Parathyroid adenoma (tissue), 2 donors: Measurements from ENCODE around the gene KCNA4.
"Not testable (repeated sequence)": the region's sequence is repeated elsewhere in the genome, so short reads cannot be mapped to it uniquely, and the experiment has no call there.

Source experiments
- H2AFZ ChIP-seq: fragments of 300-600 bp; sonication (generic); one replicate; pipeline ENCODE4 v1.7.0; 2017; ENCODE audit warnings: antibody characterized with exemption, mild to moderate bottlenecking
- H3K27ac ChIP-seq: fragments of 300-600 bp; sonication (generic); one replicate; pipeline ENCODE4 v1.7.0; 2017
- H3K27me3 ChIP-seq: fragments of 300-600 bp; sonication (generic); one replicate; pipeline ENCODE4 v1.7.0; 2017; ENCODE audit warnings: low read length; ENCODE audit not compliant: control insufficient read depth, insufficient read depth
- H3K36me3 ChIP-seq: fragments of 300-600 bp; sonication (generic); one replicate; pipeline ENCODE4 v1.7.0; 2017; ENCODE audit warnings: low read length; ENCODE audit not compliant: control insufficient read depth, insufficient read depth
- H3K4me1 ChIP-seq: fragments of 300-600 bp; sonication (generic); one replicate; pipeline ENCODE4 v1.7.0; 2017; ENCODE audit warnings: control low read depth
- H3K4me2 ChIP-seq: fragments of 300-600 bp; sonication (generic); one replicate; pipeline ENCODE4 v1.7.0; 2017; ENCODE audit warnings: low read length
- H3K4me3 ChIP-seq: fragments of 300-600 bp; sonication (generic); one replicate; pipeline ENCODE4 v1.7.0; 2017; ENCODE audit warnings: low read depth, low read length
- H3K79me2 ChIP-seq: fragments of 300-600 bp; sonication (generic); one replicate; pipeline ENCODE4 v1.7.0; 2017; ENCODE audit warnings: control low read depth
- H3K9ac ChIP-seq: fragments of 300-600 bp; sonication (generic); one replicate; pipeline ENCODE4 v1.7.0; 2017; ENCODE audit warnings: mild to moderate bottlenecking
- H3K9me3 ChIP-seq: fragments of 300-600 bp; sonication (generic); one replicate; pipeline ENCODE4 v1.7.0; 2017; ENCODE audit warnings: low read length; ENCODE audit not compliant: control insufficient read depth
- CTCF ChIP-seq: fragments of 300-600 bp; sonication (generic); IDR thresholded peaks from one replicate; pipeline ENCODE4 v1.7.0; 2017; ENCODE audit warnings: antibody characterized with exemption, mild to moderate bottlenecking
- donor health status: primary hyperparathyroidism.

KCNA4 gene

GRCh38 chr11:29984544-29984943, 32.3 kb downstream of the KCNA4 start:
- no peaks in the 10 kb centered on the region for H3K36me3 ChIP-seq
- H3K9me3 ChIP-seq, result no peaks in the 10 kb centered on the region
- H3K27ac ChIP-seq, result no peak overlapping the region
- no peaks in the 10 kb centered on the region for H3K79me2 ChIP-seq
- no peaks in the 10 kb centered on the region for H3K4me1 ChIP-seq
- H3K4me3 ChIP-seq, result no peak overlapping the region
- no peaks in the 10 kb centered on the region for H3K27me3 ChIP-seq
- no peak overlapping the region for H3K9ac ChIP-seq
- H3K4me2 ChIP-seq, result no peak overlapping the region
- no peak for TF ChIP-seq CTCF
- no peak overlapping the region for H2AFZ ChIP-seq

- no peak for TF ChIP-seq CTCF
- Histone ChIP-seq H3K36me3 (no peaks in the 10 kb centered on the region), H3K4me2 (no peak overlapping the region), H3K27me3 (no peaks in the 10 kb centered on the region), H3K4me1 (no peaks in the 10 kb centered on the region), H3K9ac (no peak overlapping the region), H3K79me2 (no peaks in the 10 kb centered on the region), H3K27ac (no peak overlapping the region), H3K9me3 (no peaks in the 10 kb centered on the region), H2AFZ (no peak overlapping the region), H3K4me3 (no peak overlapping the region)
Measured at GRCh38 chr11:29978549-29978948, 38.3 kb downstream of the KCNA4 start.

- not testable (repeated sequence) for H3K4me3 ChIP-seq, H2AFZ ChIP-seq, H3K79me2 ChIP-seq, H3K9me3 ChIP-seq, H3K27ac ChIP-seq, H3K27me3 ChIP-seq, H3K36me3 ChIP-seq, H3K4me1 ChIP-seq, H3K9ac ChIP-seq, H3K4me2 ChIP-seq
Measured at GRCh38 chr11:29975580-29975979, 41.2 kb downstream of the KCNA4 start.

- no peak overlapping the region for H3K27ac ChIP-seq
- H3K36me3 ChIP-seq, result no peaks in the 10 kb centered on the region
- no peak overlapping the region for H3K4me2 ChIP-seq
- H3K9ac ChIP-seq, result no peak overlapping the region
- no peaks in the 10 kb centered on the region for H3K4me1 ChIP-seq
- H3K4me3 ChIP-seq, result no peak overlapping the region
- no peak for TF ChIP-seq CTCF
- H3K9me3 ChIP-seq, result no peaks in the 10 kb centered on the region
- H3K79me2 ChIP-seq, result no peaks in the 10 kb centered on the region
- no peak overlapping the region for H2AFZ ChIP-seq
- H3K27me3 ChIP-seq, result no peaks in the 10 kb centered on the region
Measured at GRCh38 chr11:29963796-29964195, 53.0 kb downstream of the KCNA4 start.

GRCh38 chr11:29963036-29963435, 53.8 kb downstream of the KCNA4 start:
- no peak overlapping the region for H3K27ac ChIP-seq
- H3K9ac ChIP-seq, result no peak overlapping the region
- no peak overlapping the region for H3K4me2 ChIP-seq
- H3K27me3 ChIP-seq, result no peaks in the 10 kb centered on the region
- TF ChIP-seq CTCF, result no peak
- no peak overlapping the region for H2AFZ ChIP-seq
- H3K4me1 ChIP-seq, result no peaks in the 10 kb centered on the region
- H3K4me3 ChIP-seq, result no peak overlapping the region
- no peaks in the 10 kb centered on the region for H3K9me3 ChIP-seq
- H3K79me2 ChIP-seq, result no peaks in the 10 kb centered on the region
- no peaks in the 10 kb centered on the region for H3K36me3 ChIP-seq
